ENCODE measurements around the gene ATP5ME. TPM values are rescaled to one million over a fixed set of nuclear protein-coding genes. Genes with fewer than 3 reads are reported as not detected.
A peak's percentile ranks its signal among the peaks of the same experiment; 100 is the strongest.
"Not testable (repeated sequence)": the region's sequence is repeated elsewhere in the genome, so short reads cannot be mapped to it uniquely, and the experiment has no call there.

ATP5ME gene
- total and polyA plus RNA-seq, 2 of the 13 experiments (the other 11 are each of a cell fraction or from before 2014, with no cell fraction given) = 305 to 753 TPM

GRCh38 chr4:699816-700580 is 25.9 kb upstream of the ATP5ME start:
- peak overlapping the region; percentile 93 for H2AFZ ChIP-seq (ENCODE audit: low read length)
- POLR2A ChIA-PET = interaction anchor here (1.1 to 1.6 kb wide), 3 partner anchors 13 to 22 kb away, joined by 3 to 15 read pairs (median 4); no protein-coding TSS in a partner anchor
- peaks cover 3 to 23% of the 10 kb centered on the region in 2 experiments; a peak in 2 of 5 replicates for H3K27me3 ChIP-seq (ENCODE audit: control insufficient read depth in 1 of 2, insufficient read depth in 2 of 2, low read length in 2 of 2)
- peaks cover 41% of the 10 kb centered on the region for H3K4me1 ChIP-seq (ENCODE audit: insufficient read depth, low read length)
- FAIRE-seq (no peak), DNase-seq (ENCODE audit: low spot score) (no peak), ATAC-seq (no peak)
- H3K9ac ChIP-seq (ENCODE audit: insufficient read depth, low read depth, low read length) = peak overlapping the region; percentile 29; the same call in 1 of the 2 replicates
- BruUV-seq (replicated peaks) = no TSS peak
- H3K9me3 ChIP-seq (ENCODE audit: low read length) = no peaks in the 10 kb centered on the region
- H3K4me2 ChIP-seq (ENCODE audit: low read depth, low read length) = peak overlapping the region; percentile 72
- H3K27ac ChIP-seq (ENCODE audit: extremely low read length, insufficient read depth, low read length) = no peak overlapping the region
- peak overlapping the region in 2 of 3 experiments; percentile 31 to 50; a peak in 3 of 6 replicates for H3K4me3 ChIP-seq (replicated peaks in 1 of 3; ENCODE audit: insufficient read depth in 1 of 3, low read depth in 2 of 3, low read length in 3 of 3)
- TF ChIP-seq KLF11 (CRISPR knock-in tag; IDR thresholded peaks at IDR 0.05) (no peak), RCOR2 (CRISPR knock-in tag; IDR thresholded peaks at IDR 0.05) (no peak)
- intact Hi-C loops (cut with micrococcal nuclease; ENCODE audit: unreplicated experiment) = no loop called here
- H3K36me3 ChIP-seq (replicated peaks in 1 of 2; ENCODE audit: control insufficient read depth in 1 of 2, insufficient read depth in 2 of 2, low read length in 2 of 2) = no peaks in the 10 kb centered on the region
- in situ Hi-C loops (cut with HindIII; ENCODE audit: extremely low pct_ligation_motif_present, low pct_unique_long_range_greater_than_20kb) = no loop called here
- WGBS (ENCODE audit: low lambda C conversion rate) = 47% methylated on average over 21 of the region's 27 CpGs
- CTCF ChIA-PET (ENCODE audit: low intra/inter-chr PET ratio, low total read pairs) = interaction anchor here (2.7 kb wide), 1 partner anchor 16 kb away, joined by 7 read pairs; no protein-coding TSS in a partner anchor
- no peaks in the 10 kb centered on the region for H4K20me1 ChIP-seq (ENCODE audit: insufficient read depth, low read length)
- no peaks in the 10 kb centered on the region for H3K79me2 ChIP-seq (ENCODE audit: insufficient read depth, low read length)

- ATAC-seq; H3K9me3 ChIP-seq (ENCODE audit: low read length); DNase-seq (ENCODE audit: low spot score); H3K27ac ChIP-seq (ENCODE audit: extremely low read length, insufficient read depth, low read length); H3K9ac ChIP-seq (ENCODE audit: insufficient read depth, low read depth, low read length); intact Hi-C loops (cut with micrococcal nuclease; ENCODE audit: unreplicated experiment); H3K79me2 ChIP-seq (ENCODE audit: insufficient read depth, low read length); H4K20me1 ChIP-seq (ENCODE audit: insufficient read depth, low read length); CTCF ChIA-PET (ENCODE audit: low intra/inter-chr PET ratio, low total read pairs); H2AFZ ChIP-seq (ENCODE audit: low read length); POLR2A ChIA-PET; H3K4me3 ChIP-seq (replicated peaks in 1 of 3; ENCODE audit: insufficient read depth in 1 of 3, low read depth in 2 of 3, low read length in 3 of 3); H3K4me2 ChIP-seq (ENCODE audit: low read depth, low read length); BruUV-seq (replicated peaks); FAIRE-seq; in situ Hi-C loops (cut with HindIII; ENCODE audit: extremely low pct_ligation_motif_present, low pct_unique_long_range_greater_than_20kb); H3K36me3 ChIP-seq (replicated peaks in 1 of 2; ENCODE audit: control insufficient read depth in 1 of 2, insufficient read depth in 2 of 2, low read length in 2 of 2): not testable (repeated sequence)
- peaks cover 42% of the 10 kb centered on the region for H3K4me1 ChIP-seq (ENCODE audit: insufficient read depth, low read length)
- WGBS (ENCODE audit: low lambda C conversion rate) = 54% methylated on average over 12 of the region's 12 CpGs
- H3K27me3 ChIP-seq (ENCODE audit: control insufficient read depth in 1 of 2, insufficient read depth in 2 of 2, low read length in 2 of 2) = peaks cover 2 to 32% of the 10 kb centered on the region in 2 experiments; a peak in 3 of 5 replicates
Observed at GRCh38 chr4:694341-694940, 20.4 kb upstream of the ATP5ME start.

Measured in HepG2 (cell line).